Stimulated activated CD8-positive, alpha-beta memory T cell treated with anti-CD3 and anti-CD28 coated beads, Interleukin-4, amount 100 ng/mL, for 24 hours (primary cell): ENCODE measurements around the gene DNAAF1.

Experiments used
- DNase-seq: peaks from one replicate; pipeline ENCODE4 v3.0.0-alpha.2; 2020; ENCODE audit warnings: low read depth

DNAAF1 gene

GRCh38 chr16:84124257-84125073 lies 20.6 kb upstream of the DNAAF1 start:
- DNase-seq: no peak

GRCh38 chr16:84131117-84131516 lies 14.0 kb upstream of the DNAAF1 start:
- DNase-seq: no peak

GRCh38 chr16:84132527-84133285 lies 12.4 kb upstream of the DNAAF1 start:
- no peak for DNase-seq

GRCh38 chr16:84136331-84137125 lies 8.6 kb upstream of the DNAAF1 start:
- DNase-seq: no peak

- DNase-seq: no peak
These were observed 7.8 kb upstream of the DNAAF1 start for GRCh38 chr16:84137287-84137686.

GRCh38 chr16:84137769-84138357 lies 7.2 kb upstream of the DNAAF1 start:
- DNase-seq: no peak

- no peak for DNase-seq
These were observed 6.6 kb upstream of the DNAAF1 start for GRCh38 chr16:84138500-84138823.

- no peak for DNase-seq
These were observed 6.1 kb upstream of the DNAAF1 start for GRCh38 chr16:84138824-84139627.

GRCh38 chr16:84139628-84140258 lies 5.4 kb upstream of the DNAAF1 start:
- no peak for DNase-seq

- DNase-seq: no peak
These were observed 3.9 kb upstream of the DNAAF1 start for GRCh38 chr16:84141143-84141670.

GRCh38 chr16:84143081-84143480 lies 2.0 kb upstream of the DNAAF1 start:
- no peak for DNase-seq

GRCh38 chr16:84143784-84144199 lies 1.3 kb upstream of the DNAAF1 start:
- DNase-seq: no peak

GRCh38 chr16:84144209-84144858 lies 774 bp upstream of the DNAAF1 start:
- peak; percentile 33 for DNase-seq

- DNase-seq: no peak
These were observed 5.8 kb downstream of the DNAAF1 start for GRCh38 chr16:84150926-84151325.

- no peak for DNase-seq
These were observed 8.6 kb downstream of the DNAAF1 start for GRCh38 chr16:84153660-84154214.

- no peak for DNase-seq
These were observed 10.1 kb downstream of the DNAAF1 start for GRCh38 chr16:84155226-84155625.

GRCh38 chr16:84155771-84156170 lies 10.7 kb downstream of the DNAAF1 start:
- no peak for DNase-seq

GRCh38 chr16:84156342-84156784 lies 11.3 kb downstream of the DNAAF1 start:
- DNase-seq: no peak

- DNase-seq: no peak
These were observed 13.9 kb downstream of the DNAAF1 start for GRCh38 chr16:84159007-84159406.

GRCh38 chr16:84159800-84160199 lies 14.7 kb downstream of the DNAAF1 start:
- DNase-seq: no peak
